A549 treated with ZK216348 at 1 μM for 4 hours (cell line): ENCODE data around the gene ZFYVE26. TPM values are rescaled to one million over a fixed set of nuclear protein-coding genes. Genes with fewer than 3 reads are reported as not detected.

Experiments used
- total RNA-seq: library from RNA; stranded (reverse); fragments of 200-300 nt; extraction: Qiagen RNA extraction; gene quantifications from 5 replicates; pipeline ENCODE4 v1.2.3, GENCODE V29; 2022; ENCODE audit warnings: low read depth

The ZFYVE26 gene
- total RNA-seq, result 4.9 to 6.3 TPM (median 5.4 TPM) in 5 replicates

DNA sequence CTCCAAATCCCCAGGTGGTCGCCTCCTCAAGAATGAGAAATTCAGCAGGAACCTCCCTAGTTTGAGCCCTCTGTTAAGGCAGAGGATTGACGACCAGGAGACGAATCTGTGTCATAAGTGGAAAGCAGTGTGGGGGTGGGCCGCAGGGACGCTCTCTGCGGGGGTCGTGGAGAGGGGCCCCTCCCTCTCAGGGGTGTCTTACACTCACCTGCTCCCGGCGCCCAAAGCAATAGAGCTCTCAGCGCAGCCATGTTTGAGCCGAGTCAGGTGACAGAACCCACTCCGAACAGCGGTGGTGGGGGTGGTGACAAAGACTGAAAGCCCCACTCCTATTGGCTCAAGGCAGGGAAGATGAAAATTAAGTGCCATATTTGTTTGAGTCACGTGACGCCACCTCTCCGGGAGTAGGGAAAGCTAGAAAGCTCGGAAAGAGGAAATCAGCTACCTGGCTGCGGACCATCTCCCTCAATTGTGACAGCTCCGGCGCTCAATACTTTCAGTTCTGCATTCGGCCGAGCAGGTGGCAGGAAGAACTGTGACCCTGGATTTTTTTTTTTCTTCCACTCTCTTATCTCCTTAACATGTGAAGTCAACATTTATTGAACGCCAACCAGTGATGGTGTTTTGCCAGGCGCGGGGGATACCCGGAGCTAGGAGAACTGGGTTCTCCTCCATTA is at the start of gene ZFYVE26:
ZFYVE26 (minus strand) TSS at position 265 of the 677 bp plus-strand sequence. CDS start 627 bp downstream, outside the sequence.

DNA sequence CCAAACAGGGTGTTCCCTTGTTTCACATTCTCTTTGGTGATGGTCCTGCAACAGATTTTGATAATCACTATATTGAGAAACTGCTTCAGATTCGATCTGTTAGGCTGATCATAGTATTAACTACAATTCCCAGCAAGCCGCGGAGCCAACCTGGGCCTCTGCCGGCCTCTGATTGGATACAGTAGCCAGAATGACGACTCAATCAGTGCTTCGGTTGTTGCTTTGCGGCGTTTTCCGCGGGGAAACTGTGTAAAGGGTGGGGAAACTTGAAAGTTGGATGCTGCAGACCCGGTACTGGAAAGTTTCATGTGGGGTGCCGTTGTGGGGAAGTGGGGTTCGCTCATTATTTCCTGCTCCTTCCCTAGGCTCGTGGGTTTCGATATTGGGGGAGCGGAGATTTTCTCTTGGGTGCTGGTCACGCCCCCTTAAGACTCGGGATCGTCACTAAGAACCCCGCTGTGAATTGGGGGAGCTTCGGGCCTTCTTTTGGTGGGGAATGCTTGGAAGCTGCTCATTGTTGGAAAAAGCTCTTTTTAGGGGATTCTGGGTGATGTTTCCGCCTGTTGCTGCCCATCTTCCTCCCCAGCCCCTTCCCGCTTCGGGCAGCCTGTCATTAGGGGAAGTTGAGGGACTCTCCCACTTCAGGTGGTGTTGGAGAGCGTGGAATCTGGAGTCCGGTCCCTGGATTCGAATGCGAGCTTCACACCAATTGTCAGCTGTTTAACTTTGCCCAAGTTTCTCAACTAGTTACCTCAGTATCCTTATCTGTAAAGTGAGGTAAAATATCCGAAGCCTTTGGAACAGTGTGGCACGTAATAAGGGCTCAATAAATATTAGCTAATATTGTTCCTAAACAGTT is 3.4 kb upstream of the ZFYVE26 start, which contains the start of gene RAD51B:
RAD51B (plus strand) TSS at position 217 of the 859 bp plus-strand sequence.

DNA sequence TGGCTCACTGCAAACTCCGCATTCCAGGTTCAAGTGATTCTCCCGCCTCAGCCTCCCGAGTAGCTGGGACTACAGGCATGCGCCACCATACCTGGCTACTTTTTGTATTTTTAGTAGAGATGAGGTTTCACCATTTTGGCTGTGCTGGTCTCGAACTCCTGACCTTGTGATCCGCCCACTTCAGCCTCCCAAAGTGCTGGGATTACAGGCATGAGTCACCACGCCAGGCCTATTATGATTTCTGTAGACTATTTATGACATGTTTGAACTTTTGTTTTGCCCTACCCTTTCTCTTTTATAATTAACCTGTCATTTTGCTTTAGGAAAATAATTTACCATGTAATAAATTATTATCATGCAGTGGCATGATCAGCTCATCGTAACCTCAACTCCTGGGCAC is 114.9 kb downstream of the ZFYVE26 start, which contains the start of gene RDH12:
RDH12 (plus strand) TSS at position 395 of the 400 bp plus-strand sequence. CDS start 20,757 bp downstream, outside the sequence.

Other genes starting within 250 kb of the ZFYVE26 start
- gene PIGH, start 216.3 kb downstream of the ZFYVE26 start, total RNA-seq, result 17.3 to 23.0 TPM (median 18.7 TPM) in 5 replicates
- gene ARG2, start 196.7 kb downstream of the ZFYVE26 start, total RNA-seq, result 1.4 to 2.6 TPM (median 2.2 TPM) in 5 replicates
- 79.6 to 91.7 TPM (median 84.9 TPM) in 5 replicates for gene VTI1B, start 142.0 kb downstream of the ZFYVE26 start, total RNA-seq
- gene RDH11, start 120.8 kb downstream of the ZFYVE26 start, total RNA-seq, result 56.0 to 64.2 TPM (median 61.5 TPM) in 5 replicates
- 0.25 TPM in 1 of 5 replicates, not detected in the others for gene RDH12, start 114.7 kb downstream of the ZFYVE26 start, total RNA-seq
- gene RAD51B, start 3.2 kb upstream of the ZFYVE26 start, total RNA-seq, result 3.1 to 6.1 TPM (median 4.3 TPM) in 5 replicates